ENCODE measurements around the gene PPM1A.

The PPM1A gene

GRCh38 chr14:60226298-60226697 is 22.7 kb upstream of the PPM1A start:
- no peak overlapping the region for H3K27ac ChIP-seq
- TF ChIP-seq ZFX (IDR thresholded peaks at IDR 0.05) (no peak), CTCF (conservative IDR thresholded peaks at IDR 0.05) (no peak)

GRCh38 chr14:60227291-60227690 is 21.7 kb upstream of the PPM1A start:
- H3K27ac ChIP-seq, result no peak overlapping the region
- no peak for TF ChIP-seq CTCF (conservative IDR thresholded peaks at IDR 0.05)
- TF ChIP-seq ZFX (IDR thresholded peaks at IDR 0.05), result no peak

- TF ChIP-seq CTCF (conservative IDR thresholded peaks at IDR 0.05), result no peak
- TF ChIP-seq ZFX (IDR thresholded peaks at IDR 0.05), result no peak
- no peak overlapping the region for H3K27ac ChIP-seq
Observed at GRCh38 chr14:60229614-60230013, 19.4 kb upstream of the PPM1A start.

GRCh38 chr14:60232185-60232584 is 16.8 kb upstream of the PPM1A start:
- TF ChIP-seq CTCF (conservative IDR thresholded peaks at IDR 0.05) (no peak), ZFX (IDR thresholded peaks at IDR 0.05) (no peak)
- no peak overlapping the region for H3K27ac ChIP-seq

GRCh38 chr14:60233251-60233650 is 15.8 kb upstream of the PPM1A start:
- no peak overlapping the region for H3K27ac ChIP-seq
- TF ChIP-seq CTCF (conservative IDR thresholded peaks at IDR 0.05) (no peak), ZFX (IDR thresholded peaks at IDR 0.05) (no peak)

GRCh38 chr14:60233891-60234290 is 15.1 kb upstream of the PPM1A start:
- no peak overlapping the region for H3K27ac ChIP-seq
- TF ChIP-seq CTCF (conservative IDR thresholded peaks at IDR 0.05) (no peak), ZFX (IDR thresholded peaks at IDR 0.05) (no peak)

GRCh38 chr14:60235440-60235839 is 13.6 kb upstream of the PPM1A start:
- TF ChIP-seq CTCF (conservative IDR thresholded peaks at IDR 0.05) (no peak), ZFX (IDR thresholded peaks at IDR 0.05) (no peak)
- no peak overlapping the region for H3K27ac ChIP-seq
